HEK293T (cell line): ENCODE data around the gene FUT1.

Experiments used
- CTCF ChIA-PET: fragments of 350-600 bp; formaldehyde crosslinking; extraction: SDS; loops from one replicate; lab custom pipeline; 2021; ENCODE audit warnings: antibody characterized with exemption, inconsistent platforms; lab: Yijun Ruan, JAX
- POLR2A ChIA-PET: fragments of 350-600 bp; formaldehyde crosslinking; extraction: SDS; loops from one replicate; lab custom pipeline; 2020; ENCODE audit warnings: antibody characterized with exemption, inconsistent platforms; lab: Yijun Ruan, JAX
- DNase-seq: peaks from one replicate; pipeline ENCODE4 v3.0.0; 2012; ENCODE audit warnings: mixed read lengths; ENCODE audit errors: extremely low spot score
- ARNT ChIP-seq: fragments of 450-650 bp; IDR thresholded peaks from 2 replicates; pipeline ENCODE4 v1.6.1; 2017; ENCODE audit warnings: mild to moderate bottlenecking
- BHLHE40 ChIP-seq: fragments of 450-650 bp; IDR thresholded peaks from 2 replicates; pipeline ENCODE4 v1.6.1; 2016; ENCODE audit warnings: mild to moderate bottlenecking, moderate library complexity, borderline replicate concordance
- CTBP1 ChIP-seq: fragments of 450-650 bp; IDR thresholded peaks from 2 replicates; pipeline ENCODE4 v1.6.1; 2016; ENCODE audit warnings: borderline replicate concordance
- ELF4 ChIP-seq: fragments of 450-650 bp; IDR thresholded peaks from 2 replicates; pipeline ENCODE4 v1.6.1; 2017; ENCODE audit warnings: antibody characterized with exemption
- FOXA1 ChIP-seq: fragments of 450-650 bp; IDR thresholded peaks from 2 replicates; pipeline ENCODE4 v1.6.1; 2016; ENCODE audit warnings: mild to moderate bottlenecking
- FOXK2 ChIP-seq: fragments of 450-650 bp; IDR thresholded peaks from 2 replicates; pipeline ENCODE4 v1.6.1; 2016; ENCODE audit warnings: mild to moderate bottlenecking
- FOXM1 ChIP-seq: fragments of 450-650 bp; IDR thresholded peaks from 2 replicates; pipeline ENCODE4 v1.6.1; 2017; ENCODE audit warnings: mild to moderate bottlenecking, borderline replicate concordance
- HDGF ChIP-seq: fragments of 450-650 bp; IDR thresholded peaks from 2 replicates; pipeline ENCODE4 v1.6.1; 2017; ENCODE audit warnings: antibody characterized with exemption, borderline replicate concordance
- L3MBTL2 ChIP-seq: fragments of 450-650 bp; conservative IDR thresholded peaks from 2 replicates; pipeline ENCODE4 v1.6.1; 2016; ENCODE audit warnings: mild to moderate bottlenecking
- LEF1 ChIP-seq: fragments of 450-650 bp; IDR thresholded peaks from 2 replicates; pipeline ENCODE4 v1.6.1; 2017; ENCODE audit warnings: mild to moderate bottlenecking, borderline replicate concordance
- NFRKB ChIP-seq: fragments of 450-650 bp; IDR thresholded peaks from 2 replicates; pipeline ENCODE4 v1.6.1; 2016; ENCODE audit warnings: mild to moderate bottlenecking, moderate library complexity
- SP1 ChIP-seq: fragments of 450-650 bp; IDR thresholded peaks from 2 replicates; pipeline ENCODE4 v1.6.1; 2017
- SUZ12 ChIP-seq: fragments of 450-650 bp; IDR thresholded peaks from 2 replicates; pipeline ENCODE4 v1.6.1; 2016; ENCODE audit warnings: mild to moderate bottlenecking
- TARDBP ChIP-seq: fragments of 450-650 bp; IDR thresholded peaks from 2 replicates; pipeline ENCODE4 v1.6.1; 2016
- ZNF384 ChIP-seq: fragments of 450-650 bp; IDR thresholded peaks from 2 replicates; pipeline ENCODE4 v1.6.1; 2016
- TF ChIP-seq, protein P1 (sequence below): fragments of 450-650 bp; IDR thresholded peaks from 2 replicates; pipeline ENCODE4 v1.6.1; 2016

Gene FUT1

DNA sequence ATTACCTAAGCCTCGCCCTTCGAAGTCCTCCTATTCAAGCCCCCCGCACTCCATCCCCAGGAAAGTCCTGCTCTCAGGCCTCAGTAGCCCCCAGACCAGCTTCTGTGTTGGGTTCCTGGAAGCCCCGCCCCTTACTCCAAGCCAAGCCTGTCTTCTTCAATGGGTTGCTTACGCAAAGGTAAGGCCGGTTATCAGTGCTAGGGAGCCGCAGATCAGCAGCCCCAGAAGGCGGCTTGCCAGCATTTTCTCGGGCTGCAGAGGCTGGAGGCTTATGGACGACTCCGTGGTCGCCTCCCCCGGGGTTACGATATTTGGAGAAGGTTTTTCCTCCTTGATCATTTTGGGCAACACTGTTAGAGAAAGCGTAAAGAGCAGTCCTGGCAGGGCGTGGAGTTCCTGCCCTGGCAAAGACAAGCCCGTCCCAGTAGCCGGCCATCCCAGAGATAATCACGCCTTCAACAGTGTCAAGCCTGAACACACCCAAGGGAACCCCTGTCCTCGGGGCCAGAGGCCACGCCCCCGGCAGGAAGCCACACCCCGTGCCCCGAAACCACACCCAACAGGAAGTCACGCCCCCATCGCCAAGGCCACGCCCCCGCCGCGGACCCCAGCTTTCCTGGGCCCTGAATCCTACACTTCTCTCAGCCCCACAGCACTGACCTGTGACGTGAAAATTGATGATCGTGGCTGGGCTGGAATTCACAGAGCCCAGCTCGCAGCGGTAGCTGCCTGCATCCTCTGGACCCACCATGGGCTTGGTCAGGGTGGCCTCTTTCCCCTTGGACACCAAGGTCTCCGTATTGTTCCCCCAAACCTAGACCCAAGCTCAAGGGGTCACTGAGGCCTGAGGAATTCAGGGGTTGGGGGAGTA, 11.1 kb downstream of the FUT1 start:
- TF ChIP-seq, protein P1, sequence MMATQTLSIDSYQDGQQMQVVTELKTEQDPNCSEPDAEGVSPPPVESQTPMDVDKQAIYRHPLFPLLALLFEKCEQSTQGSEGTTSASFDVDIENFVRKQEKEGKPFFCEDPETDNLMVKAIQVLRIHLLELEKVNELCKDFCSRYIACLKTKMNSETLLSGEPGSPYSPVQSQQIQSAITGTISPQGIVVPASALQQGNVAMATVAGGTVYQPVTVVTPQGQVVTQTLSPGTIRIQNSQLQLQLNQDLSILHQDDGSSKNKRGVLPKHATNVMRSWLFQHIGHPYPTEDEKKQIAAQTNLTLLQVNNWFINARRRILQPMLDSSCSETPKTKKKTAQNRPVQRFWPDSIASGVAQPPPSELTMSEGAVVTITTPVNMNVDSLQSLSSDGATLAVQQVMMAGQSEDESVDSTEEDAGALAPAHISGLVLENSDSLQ, result no peak
- no peak for TF ChIP-seq ZNF384
- no peak for TF ChIP-seq BHLHE40
- TF ChIP-seq LEF1, result no peak
- TF ChIP-seq FOXK2, result no peak
- TF ChIP-seq FOXA1, result no peak
- TF ChIP-seq ELF4, result no peak
- no peak for TF ChIP-seq ARNT
- no peak for TF ChIP-seq L3MBTL2
- no peak for TF ChIP-seq NFRKB
- no peak for TF ChIP-seq SP1
- no peak for TF ChIP-seq HDGF
- no peak for TF ChIP-seq TARDBP
- no peak for TF ChIP-seq FOXM1
- TF ChIP-seq SUZ12, result no peak
- TF ChIP-seq CTBP1, result no peak
- ChIA-PET POLR2A (interaction anchor here (1.1 kb wide), 1 partner anchor 21 kb away, joined by 5 read pairs; no protein-coding TSS in a partner anchor), CTCF (interaction anchor here (0.7 kb wide), 1 partner anchor 25 kb away, joined by 3 read pairs; no protein-coding TSS in a partner anchor)
- peak; percentile 74 for DNase-seq

DNA sequence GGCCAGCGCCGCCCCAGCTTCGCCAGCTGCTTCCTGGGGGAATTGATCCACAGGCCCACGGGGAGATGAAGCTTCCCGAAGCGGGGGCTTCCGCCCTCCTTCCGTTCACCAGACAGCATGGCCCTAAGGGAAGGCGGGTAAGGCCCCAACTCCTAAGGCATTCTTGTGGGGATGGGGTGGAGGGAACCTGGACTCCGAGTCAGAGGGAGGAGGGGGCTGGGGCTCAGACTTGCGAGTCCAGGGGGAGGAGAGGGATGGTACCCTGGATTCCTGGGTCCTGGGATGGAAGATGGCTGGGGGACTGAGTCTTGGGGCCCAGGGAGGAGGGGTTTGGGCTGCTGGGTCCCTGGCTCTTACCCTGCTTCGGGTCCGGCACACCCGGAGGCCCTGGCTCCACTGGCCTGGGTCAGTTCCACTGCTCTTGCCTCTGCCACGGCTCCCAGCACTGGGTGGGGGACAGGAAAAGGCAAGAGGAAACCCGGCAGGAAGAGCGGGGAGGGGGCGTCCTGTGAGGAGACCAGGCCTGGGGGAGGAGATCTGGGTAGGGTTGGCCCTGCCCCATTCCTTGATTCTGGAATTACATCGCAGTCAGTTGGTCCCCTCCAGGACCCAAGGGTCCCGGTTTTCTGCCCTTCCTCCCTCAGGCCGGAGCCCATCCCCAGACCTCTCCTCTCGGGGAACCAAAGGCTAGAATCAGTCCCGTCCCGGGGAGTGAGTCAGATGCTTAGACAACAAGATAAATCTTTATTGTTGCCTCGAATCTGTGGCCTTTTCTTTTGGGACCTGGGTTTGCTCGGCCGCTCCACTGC, 12.1 kb downstream of the FUT1 start, which contains the start of gene RASIP1:
RASIP1 (minus strand) TSS at position 447 of the 809 bp plus-strand sequence; CDS start at position 119, 328 bp downstream.
- no peak for TF ChIP-seq BHLHE40
- TF ChIP-seq FOXA1, result no peak
- TF ChIP-seq FOXK2, result no peak
- no peak for TF ChIP-seq L3MBTL2
- no peak for TF ChIP-seq SP1
- no peak for DNase-seq
- CTCF ChIA-PET, result interaction anchor here (0.6 kb wide), 1 partner anchor 52 kb away, joined by 3 read pairs; no protein-coding TSS in a partner anchor
- POLR2A ChIA-PET, result interaction anchor here (1.1 to 2.2 kb wide), 2 partner anchors 15 to 24 kb away, joined by 3 to 13 read pairs; no protein-coding TSS in a partner anchor

GRCh38 chr19:48739404-48740163, 12.9 kb downstream of the FUT1 start:
- no peak for DNase-seq
- ChIA-PET CTCF (interaction anchor here (0.5 to 1.4 kb wide), 4 partner anchors 48 to 1886 kb away, joined by 3 to 4 read pairs (median 4); no protein-coding TSS in a partner anchor), POLR2A (interaction anchor here (1.1 to 3.0 kb wide), 7 partner anchors 12 to 120 kb away, joined by 3 to 17 read pairs (median 4); partner anchors contain the start of genes CA11, MAMSTR, RPL18 and SPHK2)
- no peak for TF ChIP-seq SP1
- 0 out of 2 replicates have a peak, but pooled peaks have one; percentile 35 for TF ChIP-seq HDGF
- TF ChIP-seq TARDBP, result no peak
- no peak for TF ChIP-seq CTBP1
- no peak for TF ChIP-seq ARNT
- no peak for TF ChIP-seq NFRKB
- TF ChIP-seq FOXA1, result no peak

- ChIA-PET POLR2A (interaction anchor here (0.5 to 3.0 kb wide), 16 partner anchors 8 to 120 kb away, joined by 3 to 17 read pairs (median 4); partner anchors contain the start of genes CA11, IZUMO1, MAMSTR and RPL18), CTCF (interaction anchor here (0.8 to 1.4 kb wide), 3 partner anchors 49 to 93 kb away, joined by 3 to 4 read pairs (median 4); partner anchors contain the start of gene CA11)
- TF ChIP-seq L3MBTL2, result no peak
- TF ChIP-seq ARNT, result 0 out of 2 replicates have a peak, but pooled peaks have one; percentile 35
- no peak for TF ChIP-seq SP1
- TF ChIP-seq LEF1, result no peak; the same call in 1 of the 2 replicates
- TF ChIP-seq FOXM1, result no peak
- no peak for TF ChIP-seq ELF4
- TF ChIP-seq TARDBP, result no peak
- DNase-seq, result peak; percentile 98
These were observed 13.7 kb downstream of the FUT1 start for GRCh38 chr19:48738557-48739403.

DNA sequence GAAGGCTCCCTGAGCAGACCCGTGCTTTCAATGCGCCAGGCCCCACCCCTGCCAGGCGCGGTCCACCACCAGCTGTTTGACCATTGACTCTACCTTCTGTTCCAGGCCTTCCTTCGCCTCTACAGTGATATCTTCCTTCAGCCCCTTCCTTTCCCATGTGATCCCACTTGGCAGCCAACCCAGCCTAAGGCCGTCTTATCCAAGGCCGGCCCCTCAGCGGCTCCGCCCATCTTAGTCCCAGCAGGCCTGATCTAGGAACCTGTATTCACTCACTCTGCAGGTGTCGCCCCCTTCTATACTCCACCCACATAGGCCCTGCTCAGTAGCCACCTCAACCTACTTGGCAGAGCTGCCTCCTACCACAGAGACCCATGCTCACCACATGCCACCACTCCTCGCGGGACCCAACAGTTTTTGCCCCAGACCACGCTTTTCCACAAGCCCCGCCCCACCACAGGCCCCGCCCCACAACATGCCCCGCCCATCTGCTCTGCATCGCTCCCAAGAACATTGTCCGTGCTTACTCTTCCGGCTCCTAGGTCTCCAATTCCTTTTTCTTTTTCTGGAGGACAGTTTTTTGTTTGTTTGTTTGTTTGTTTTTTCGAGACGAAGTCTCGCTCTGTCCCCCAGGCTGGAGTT, 15.0 kb downstream of the FUT1 start:
- peak; percentile 78 for DNase-seq
- POLR2A ChIA-PET, result interaction anchor here (3.0 kb wide), 1 partner anchor 17 kb away, joined by 17 read pairs; the partner anchor contains the start of gene MAMSTR
- TF ChIP-seq BHLHE40 (no peak), L3MBTL2 (peak; percentile 86)
- CTCF ChIA-PET, result interaction anchor here (0.6 kb wide), 1 partner anchor 13 kb away, joined by 3 read pairs; no protein-coding TSS in a partner anchor
